Measurements from ENCODE around the gene CCDC85C. TPM values are rescaled to one million over a fixed set of nuclear protein-coding genes. Genes with fewer than 3 reads are reported as not detected.

The CCDC85C gene
- total and polyA plus RNA-seq, 2 of the 8 experiments (the other 6 are each of a cell fraction or from before 2014, with no cell fraction given) = 16.8 to 35.8 TPM

DNA sequence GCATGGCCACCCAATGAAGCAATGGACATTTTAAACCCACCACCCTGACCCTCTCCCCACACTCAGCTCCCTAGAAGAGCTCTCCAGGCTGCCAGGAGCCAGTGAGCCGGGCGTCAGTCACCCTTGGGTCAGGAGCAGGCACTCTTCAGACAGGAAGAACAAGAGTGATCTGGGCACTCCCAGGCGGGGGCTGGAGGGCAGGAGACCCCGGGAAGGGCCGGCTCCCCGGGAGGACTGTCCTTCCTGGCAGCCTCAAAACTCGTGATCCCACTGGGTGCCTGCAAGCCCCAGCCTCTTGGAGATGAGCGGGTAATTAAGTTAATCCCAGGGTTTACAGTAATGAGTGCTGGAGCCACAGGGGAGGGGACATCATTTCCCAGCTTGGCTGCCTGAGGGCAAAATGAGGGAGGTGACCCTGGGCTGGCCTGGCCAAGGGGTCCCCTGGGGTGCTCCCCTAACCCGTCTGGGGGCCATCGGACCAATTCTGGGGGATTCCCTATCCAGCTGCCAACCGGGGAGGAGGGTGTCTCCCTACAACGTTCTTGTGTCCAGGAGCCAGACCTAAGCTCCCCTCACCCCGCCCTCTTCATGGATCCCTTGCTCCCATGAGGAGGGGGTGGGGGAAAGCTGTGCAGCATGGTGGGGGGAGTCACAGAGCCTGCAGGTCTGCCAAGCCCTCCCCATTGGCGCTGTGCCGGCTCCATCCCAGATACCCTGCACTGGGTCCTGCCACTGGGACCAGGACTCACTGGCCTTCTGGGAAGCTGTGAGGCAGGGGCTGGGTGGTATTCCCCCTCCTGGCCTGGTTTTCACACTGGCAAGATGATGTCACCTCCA lies 63.6 kb downstream of the CCDC85C start:
- Histone ChIP-seq H3K23me2 (ENCODE audit: low read depth, low read length) (no peaks in the 10 kb centered on the region), H3K79me2 (ENCODE audit: control insufficient read depth in 1 of 2, insufficient read depth in 2 of 2, low read length in 2 of 2) (peaks cover 0 to 75% of the 10 kb centered on the region in 2 experiments; a peak in 2 of 4 replicates), H2BK120ac (replicated peaks; ENCODE audit: low read depth, low read length) (no peak overlapping the region), H4K5ac (ENCODE audit: insufficient read length, low read depth, low read length) (no peak overlapping the region), H2BK5ac (ENCODE audit: low read depth, low read length) (no peak overlapping the region), H4K8ac (ENCODE audit: extremely low read depth, insufficient read depth, low read length) (no peak overlapping the region; the same call in 1 of the 2 replicates), H3K27me3 (replicated peaks in 1 of 4; ENCODE audit: control insufficient read depth in 3 of 4, extremely low read depth in 1 of 4, insufficient read depth in 3 of 4, low read length in 3 of 4) (no peaks in the 10 kb centered on the region), H4K20me1 (replicated peaks in 1 of 2; ENCODE audit: control insufficient read depth in 1 of 2, insufficient read depth in 2 of 2, low read length in 2 of 2) (peaks cover 8 to 21% of the 10 kb centered on the region in 2 experiments), H2BK12ac (ENCODE audit: low read depth, low read length) (no peak overlapping the region), H3K9me3 (ENCODE audit: insufficient read depth in 2 of 2, low read depth in 1 of 2, low read length in 1 of 2) (no peaks in the 10 kb centered on the region), H2BK15ac (ENCODE audit: low read length) (no peak overlapping the region), H2BK20ac (ENCODE audit: low read length) (no peak overlapping the region), H3K23ac (ENCODE audit: insufficient read length) (no peak overlapping the region), H3K18ac (ENCODE audit: extremely low read depth, low read length) (no peak overlapping the region; the same call in none of the 2 replicates), H4K91ac (replicated peaks; ENCODE audit: insufficient read length, low read length) (no peak overlapping the region), H2AK5ac (ENCODE audit: low read depth, low read length) (peak overlapping the region; percentile 32; the same call in 1 of the 2 replicates), H3K4ac (replicated peaks; ENCODE audit: insufficient read length, low read depth, low read length) (no peak overlapping the region), H3K4me2 (ENCODE audit: insufficient read depth in 1 of 2, low read depth in 2 of 2, low read length in 2 of 2) (no peak overlapping the region), H3K27ac (ENCODE audit: low read depth, low read length) (no peak overlapping the region), H3K4me3 (ENCODE audit: extremely low read depth in 1 of 4, insufficient read depth in 2 of 4, low read depth in 3 of 4, low read length in 4 of 4) (no peak overlapping the region), H3K36me3 (ENCODE audit: control insufficient read depth in 2 of 4, insufficient read depth in 4 of 4, low read length in 3 of 4) (no peaks in the 10 kb centered on the region), H3K4me1 (replicated peaks in 1 of 4; ENCODE audit: control insufficient read depth in 3 of 4, insufficient read depth in 4 of 4, low read length in 3 of 4) (peaks cover under 1 to 40% (median 22%) of the 10 kb centered on the region in 4 experiments), H3K9ac (replicated peaks in 1 of 4; ENCODE audit: extremely low read depth in 1 of 4, low read depth in 3 of 4, low read length in 3 of 4) (no peak overlapping the region), H3K56ac (replicated peaks; ENCODE audit: insufficient read length, low read depth, low read length) (no peak overlapping the region), H2AFZ (ENCODE audit: low read length) (no peak overlapping the region), H3K79me1 (ENCODE audit: low read depth, low read length) (peaks cover 35% of the 10 kb centered on the region), H3K14ac (ENCODE audit: insufficient read length) (no peak overlapping the region)
- ChIA-PET POLR2A (ENCODE audit: partially characterized antibody) (no interaction called here), CTCF (ENCODE audit: partially characterized antibody) (interaction anchor here (0.7 to 3.6 kb wide), 20 partner anchors 9 to 148 kb away, joined by 3 to 19 read pairs (median 4); no protein-coding TSS in a partner anchor)
- FAIRE-seq (no peak), DNase-seq (ENCODE audit: low read depth in 1 of 2, low spot score in 2 of 2) (no peak)
- WGBS, 2 experiments (ENCODE audit: extremely low coverage in 1 of 2, insufficient coverage in 1 of 2, insufficient read length in 1 of 2, insufficient replicate concordance in 2 of 2, low coverage in 1 of 2, low lambda C conversion rate in 2 of 2, missing lambda C conversion rate in 1 of 2) = 92% methylated on average over 15 of the region's 15 CpGs; no CpG with 5 or more reads in 1 of the 2 experiments
- no peak for TF ChIP-seq TBP (IDR thresholded peaks at IDR 0.05; ENCODE audit: low read depth, low read length)
- TF ChIP-seq, protein P1, sequence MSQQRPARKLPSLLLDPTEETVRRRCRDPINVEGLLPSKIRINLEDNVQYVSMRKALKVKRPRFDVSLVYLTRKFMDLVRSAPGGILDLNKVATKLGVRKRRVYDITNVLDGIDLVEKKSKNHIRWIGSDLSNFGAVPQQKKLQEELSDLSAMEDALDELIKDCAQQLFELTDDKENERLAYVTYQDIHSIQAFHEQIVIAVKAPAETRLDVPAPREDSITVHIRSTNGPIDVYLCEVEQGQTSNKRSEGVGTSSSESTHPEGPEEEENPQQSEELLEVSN (IDR thresholded peaks at IDR 0.05) = no peak
- no peak for TF ChIP-seq JUND (IDR thresholded peaks at IDR 0.05; ENCODE audit: low read length)
- no peak for TF ChIP-seq TEAD4 (IDR thresholded peaks at IDR 0.05; ENCODE audit: low read depth, low read length)
- TF ChIP-seq BRCA1 (IDR thresholded peaks at IDR 0.05; ENCODE audit: low read depth, low read length) = no peak
- TF ChIP-seq RAD21 (IDR thresholded peaks at IDR 0.05 in 1 of 2, conservative IDR thresholded peaks at IDR 0.05 in 1 of 2; ENCODE audit: low read depth in 2 of 2, low read length in 2 of 2) = no peak
- TF ChIP-seq, protein P2, sequence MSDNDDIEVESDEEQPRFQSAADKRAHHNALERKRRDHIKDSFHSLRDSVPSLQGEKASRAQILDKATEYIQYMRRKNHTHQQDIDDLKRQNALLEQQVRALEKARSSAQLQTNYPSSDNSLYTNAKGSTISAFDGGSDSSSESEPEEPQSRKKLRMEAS (IDR thresholded peaks at IDR 0.05) = no peak
- no peak for TF ChIP-seq BACH1 (IDR thresholded peaks at IDR 0.05; ENCODE audit: low read length)
- TF ChIP-seq KDM5A (IDR thresholded peaks at IDR 0.05; ENCODE audit: low read length) = no peak
- no peak for TF ChIP-seq RFX5 (IDR thresholded peaks at IDR 0.05; ENCODE audit: borderline replicate concordance, low read depth, low read length)
- TF ChIP-seq SIX5 (IDR thresholded peaks at IDR 0.05; ENCODE audit: low read depth, low read length) = no peak
- no peak for TF ChIP-seq POLR2A (IDR thresholded peaks at IDR 0.05; ENCODE audit: control extremely low read depth in 1 of 2, low read depth in 2 of 2, low read length in 2 of 2)

Data from H1 (cell line).